T-helper 17 cell (primary cell): ENCODE measurements around the gene KCND1. TPM values are rescaled to one million over a fixed set of nuclear protein-coding genes. Genes with fewer than 3 reads are reported as not detected.

ENCODE experiments used
- ATAC-seq: fragments of 150-1000 bp; cut with Tn5 transposase; 2 replicates; pipeline ENCODE4 v1.10.0; 2021; ENCODE audit warnings: mild to moderate bottlenecking, moderate library complexity
- DNase-seq, 3 donors: peaks; one replicate each; pipeline versions ENCODE4 v3.0.0 to v3.0.0-alpha.2; 2020 to 2021
- H3K9me3 ChIP-seq: one replicate; pipeline ENCODE4 v1.7.0; 2013; ENCODE audit warnings: low read length, mild to moderate bottlenecking; ENCODE audit not compliant: control insufficient read depth, poor library complexity, severe bottlenecking
- H3K27ac Mint-ChIP-seq: one replicate; pipeline ENCODE4 v1.8.0; 2022; ENCODE audit warnings: mild to moderate bottlenecking, moderate library complexity, mixed read lengths
- H3K27me3 Mint-ChIP-seq: one replicate; pipeline ENCODE4 v1.8.0; 2022; ENCODE audit warnings: mixed read lengths
- H3K36me3 Mint-ChIP-seq: one replicate; pipeline ENCODE4 v1.8.0; 2022; ENCODE audit warnings: low read depth, mixed read lengths
- H3K4me1 Mint-ChIP-seq: one replicate; pipeline ENCODE4 v1.8.0; 2022; ENCODE audit warnings: mild to moderate bottlenecking, mixed read lengths
- H3K4me3 Mint-ChIP-seq: one replicate; pipeline ENCODE4 v1.8.0; 2022; ENCODE audit warnings: mild to moderate bottlenecking, moderate library complexity, mixed read lengths
- total RNA-seq, 4 donors: library from RNA in 2 of 4; stranded (reverse) in 2 of 4; gene quantifications; one replicate each; pipeline ENCODE4 v1.2.3 and lab custom pipeline; 2022 to 2026

The KCND1 gene
- total RNA-seq, 2 donors from 2014 or later = 2.2 to 3.2 TPM

- H3K27me3 Mint-ChIP-seq = no peaks in the 10 kb centered on the region
- peaks cover 9% of the 10 kb centered on the region for H3K4me1 Mint-ChIP-seq
- no peaks in the 10 kb centered on the region for H3K36me3 Mint-ChIP-seq
- no peaks in the 10 kb centered on the region for H3K9me3 ChIP-seq
- ATAC-seq (no peak), DNase-seq (no peak)
- no peak overlapping the region for H3K4me3 Mint-ChIP-seq
- no peak overlapping the region for H3K27ac Mint-ChIP-seq
These were observed 3.3 kb downstream of the KCND1 start for GRCh38 chrX:48968377-48968776.

GRCh38 chrX:48966796-48967579 is 4.7 kb downstream of the KCND1 start:
- ATAC-seq (no peak), DNase-seq (no peak)
- Mint-ChIP-seq H3K27ac (peak overlapping the region; percentile 41), H3K4me3 (no peak overlapping the region), H3K27me3 (no peaks in the 10 kb centered on the region), H3K36me3 (no peaks in the 10 kb centered on the region), H3K4me1 (peaks cover 2% of the 10 kb centered on the region)
- no peaks in the 10 kb centered on the region for H3K9me3 ChIP-seq

GRCh38 chrX:48965959-48966358 is 5.7 kb downstream of the KCND1 start:
- H3K9me3 ChIP-seq = no peaks in the 10 kb centered on the region
- Mint-ChIP-seq H3K4me1 (peaks cover 4% of the 10 kb centered on the region), H3K36me3 (no peaks in the 10 kb centered on the region), H3K4me3 (no peak overlapping the region), H3K27ac (no peak overlapping the region), H3K27me3 (no peaks in the 10 kb centered on the region)
- no peak for DNase-seq
- ATAC-seq = no peak

GRCh38 chrX:48961585-48962091 is 10.0 kb downstream of the KCND1 start:
- Mint-ChIP-seq H3K4me3 (no peak overlapping the region), H3K36me3 (no peaks in the 10 kb centered on the region), H3K27ac (no peak overlapping the region), H3K27me3 (no peaks in the 10 kb centered on the region), H3K4me1 (peaks cover 11% of the 10 kb centered on the region)
- DNase-seq = no peak
- no peaks in the 10 kb centered on the region for H3K9me3 ChIP-seq
- ATAC-seq = no peak

GRCh38 chrX:48960291-48960690 is 11.4 kb downstream of the KCND1 start:
- H3K36me3 Mint-ChIP-seq = no peaks in the 10 kb centered on the region
- no peak for ATAC-seq
- H3K27me3 Mint-ChIP-seq = no peaks in the 10 kb centered on the region
- no peak overlapping the region for H3K4me3 Mint-ChIP-seq
- H3K27ac Mint-ChIP-seq = no peak overlapping the region
- DNase-seq = no peak
- peaks cover 15% of the 10 kb centered on the region for H3K4me1 Mint-ChIP-seq
- no peaks in the 10 kb centered on the region for H3K9me3 ChIP-seq

- H3K4me3 Mint-ChIP-seq = peak overlapping the region; percentile 91
- H3K27ac Mint-ChIP-seq = peak overlapping the region; percentile 96
- ATAC-seq = no peak
- H3K4me1 Mint-ChIP-seq = peaks cover 21% of the 10 kb centered on the region
- no peak for DNase-seq
- H3K36me3 Mint-ChIP-seq = no peaks in the 10 kb centered on the region
- H3K9me3 ChIP-seq = no peaks in the 10 kb centered on the region
- no peaks in the 10 kb centered on the region for H3K27me3 Mint-ChIP-seq
These were observed 13.0 kb downstream of the KCND1 start for GRCh38 chrX:48958635-48959094.

GRCh38 chrX:48957827-48958634 is 13.6 kb downstream of the KCND1 start:
- Mint-ChIP-seq H3K4me3 (peak overlapping the region; percentile 91), H3K27me3 (no peaks in the 10 kb centered on the region), H3K4me1 (peaks cover 23% of the 10 kb centered on the region), H3K27ac (peak overlapping the region; percentile 96), H3K36me3 (no peaks in the 10 kb centered on the region)
- ATAC-seq (peak; percentile 82), DNase-seq (peak; percentile 84 to 92 (median 86))
- no peaks in the 10 kb centered on the region for H3K9me3 ChIP-seq

GRCh38 chrX:48957477-48957826 is 14.2 kb downstream of the KCND1 start, which contains the start of gene OTUD5:
Gene OTUD5, minus strand, starts transcription at chrX:48957607. Its CDS starts 37 bp downstream, at chrX:48957570.
- H3K4me1 Mint-ChIP-seq = peaks cover 24% of the 10 kb centered on the region
- no peaks in the 10 kb centered on the region for H3K27me3 Mint-ChIP-seq
- peak within 1 kb of the TSS; percentile 91 for H3K4me3 Mint-ChIP-seq
- peak within 1 kb of the TSS; percentile 96 for H3K27ac Mint-ChIP-seq
- no peaks in the 10 kb centered on the region for H3K9me3 ChIP-seq
- ATAC-seq (peak; percentile 46), DNase-seq (peak; percentile 49 to 66 (median 62))
- no peaks in the 10 kb centered on the region for H3K36me3 Mint-ChIP-seq

GRCh38 chrX:48956728-48957414 is 14.8 kb downstream of the KCND1 start:
- no peaks in the 10 kb centered on the region for H3K9me3 ChIP-seq
- peaks cover 29% of the 10 kb centered on the region for H3K4me1 Mint-ChIP-seq
- H3K27ac Mint-ChIP-seq = peak overlapping the region; percentile 96
- DNase-seq (peak; percentile 49 to 56 (median 49)), ATAC-seq (peak; percentile 39)
- H3K36me3 Mint-ChIP-seq = no peaks in the 10 kb centered on the region
- H3K4me3 Mint-ChIP-seq = peak overlapping the region; percentile 91
- no peaks in the 10 kb centered on the region for H3K27me3 Mint-ChIP-seq

GRCh38 chrX:48948589-48948988 is 23.1 kb downstream of the KCND1 start:
- no peak for DNase-seq
- Mint-ChIP-seq H3K27me3 (no peaks in the 10 kb centered on the region), H3K4me1 (peaks cover 19% of the 10 kb centered on the region), H3K36me3 (peaks cover 2% of the 10 kb centered on the region), H3K27ac (peak overlapping the region; percentile 79), H3K4me3 (no peak overlapping the region)
- H3K9me3 ChIP-seq = no peaks in the 10 kb centered on the region
- ATAC-seq = no peak

GRCh38 chrX:48945517-48946348 is 25.9 kb downstream of the KCND1 start:
- peaks cover 2% of the 10 kb centered on the region for H3K36me3 Mint-ChIP-seq

GRCh38 chrX:48942895-48943294 is 28.7 kb downstream of the KCND1 start:
- peaks cover 47% of the 10 kb centered on the region for H3K4me1 Mint-ChIP-seq
- peak overlapping the region; percentile 80 for H3K4me3 Mint-ChIP-seq
- no peaks in the 10 kb centered on the region for H3K36me3 Mint-ChIP-seq
- H3K27ac Mint-ChIP-seq = peak overlapping the region; percentile 89
- DNase-seq (no peak), ATAC-seq (no peak)
- H3K27me3 Mint-ChIP-seq = no peaks in the 10 kb centered on the region
- H3K9me3 ChIP-seq = no peaks in the 10 kb centered on the region

More at GRCh38 chrX:48945517-48946348, 25.9 kb downstream of the KCND1 start:
- DNase-seq (peak; percentile 30 to 33 (median 32)), ATAC-seq (peak; percentile 67)
- Mint-ChIP-seq H3K4me1 (peaks cover 28% of the 10 kb centered on the region), H3K4me3 (no peak overlapping the region), H3K27me3 (no peaks in the 10 kb centered on the region), H3K27ac (peak overlapping the region; percentile 87)
- H3K9me3 ChIP-seq = no peaks in the 10 kb centered on the region
